Gastroesophageal sphincter (tissue), 3 donors: ENCODE measurements around the gene EEF2K.

Experiments used
- CTCF ChIP-seq, 4 experiments: fragments of 200-600 bp in 2 of 4; fragments of 450-650 bp in 2 of 4; sonication (generic) in 1 of 4; IDR thresholded peaks; one replicate each; pipeline ENCODE4 v1.5.1; 2017 to 2019; ENCODE audit warnings: antibody characterized with exemption in 4 of 4, mild to moderate bottlenecking in 2 of 4, moderate library complexity in 2 of 4
- POLR2AphosphoS5 ChIP-seq: sonication (generic); formaldehyde crosslinking; IDR thresholded peaks from one replicate; pipeline ENCODE4 v1.6.1; 2017; ENCODE audit warnings: antibody characterized with exemption

- TF ChIP-seq CTCF (IDR thresholded peaks at IDR 0.05) (no peak), POLR2AphosphoS5 (no peak)
Measured at GRCh38 chr16:22270525-22270924, 64.4 kb downstream of the EEF2K start.
